PFSK-1 (cell line): ENCODE measurements around the gene SPRY1.

Experiments
- FOXP2 ChIP-seq: optimal IDR thresholded peaks from 2 replicates; pipeline ENCODE3; 2011; ENCODE audit warnings: borderline replicate concordance, control low read depth, inconsistent platforms; ENCODE audit not compliant: insufficient read depth; ENCODE audit errors: extremely low read length, extremely low read depth
- POLR2AphosphoS5 ChIP-seq: IDR thresholded peaks from 2 replicates; pipeline ENCODE4 v1.6.1; 2012; ENCODE audit warnings: low read depth, mild to moderate bottlenecking, control low read depth, low read length, moderate library complexity
- SIN3A ChIP-seq: IDR thresholded peaks from 2 replicates; pipeline ENCODE4 v1.6.1; 2012; ENCODE audit warnings: mild to moderate bottlenecking, low read length, moderate library complexity, borderline replicate concordance; ENCODE audit not compliant: insufficient read depth
- TAF1 ChIP-seq: IDR thresholded peaks from 2 replicates; pipeline ENCODE4 v1.6.1; 2012; ENCODE audit warnings: low read length, control low read depth, borderline replicate concordance; ENCODE audit not compliant: insufficient read depth
- TF ChIP-seq, protein P1 (sequence below), 2 experiments: IDR thresholded peaks; 2 replicates each; pipeline versions ENCODE4 v1.6.1 to v1.8.0; 2011 to 2012; ENCODE audit warnings: low read depth in 2 of 2, low read length in 2 of 2, control low read depth in 1 of 2, inconsistent platforms in 1 of 2, mild to moderate bottlenecking in 1 of 2, moderate library complexity in 1 of 2; ENCODE audit not compliant: insufficient read depth in 1 of 2

SPRY1 gene

GRCh38 chr4:123419885-123420755 is 23.5 kb downstream of the SPRY1 start:
- TF ChIP-seq, protein P1, sequence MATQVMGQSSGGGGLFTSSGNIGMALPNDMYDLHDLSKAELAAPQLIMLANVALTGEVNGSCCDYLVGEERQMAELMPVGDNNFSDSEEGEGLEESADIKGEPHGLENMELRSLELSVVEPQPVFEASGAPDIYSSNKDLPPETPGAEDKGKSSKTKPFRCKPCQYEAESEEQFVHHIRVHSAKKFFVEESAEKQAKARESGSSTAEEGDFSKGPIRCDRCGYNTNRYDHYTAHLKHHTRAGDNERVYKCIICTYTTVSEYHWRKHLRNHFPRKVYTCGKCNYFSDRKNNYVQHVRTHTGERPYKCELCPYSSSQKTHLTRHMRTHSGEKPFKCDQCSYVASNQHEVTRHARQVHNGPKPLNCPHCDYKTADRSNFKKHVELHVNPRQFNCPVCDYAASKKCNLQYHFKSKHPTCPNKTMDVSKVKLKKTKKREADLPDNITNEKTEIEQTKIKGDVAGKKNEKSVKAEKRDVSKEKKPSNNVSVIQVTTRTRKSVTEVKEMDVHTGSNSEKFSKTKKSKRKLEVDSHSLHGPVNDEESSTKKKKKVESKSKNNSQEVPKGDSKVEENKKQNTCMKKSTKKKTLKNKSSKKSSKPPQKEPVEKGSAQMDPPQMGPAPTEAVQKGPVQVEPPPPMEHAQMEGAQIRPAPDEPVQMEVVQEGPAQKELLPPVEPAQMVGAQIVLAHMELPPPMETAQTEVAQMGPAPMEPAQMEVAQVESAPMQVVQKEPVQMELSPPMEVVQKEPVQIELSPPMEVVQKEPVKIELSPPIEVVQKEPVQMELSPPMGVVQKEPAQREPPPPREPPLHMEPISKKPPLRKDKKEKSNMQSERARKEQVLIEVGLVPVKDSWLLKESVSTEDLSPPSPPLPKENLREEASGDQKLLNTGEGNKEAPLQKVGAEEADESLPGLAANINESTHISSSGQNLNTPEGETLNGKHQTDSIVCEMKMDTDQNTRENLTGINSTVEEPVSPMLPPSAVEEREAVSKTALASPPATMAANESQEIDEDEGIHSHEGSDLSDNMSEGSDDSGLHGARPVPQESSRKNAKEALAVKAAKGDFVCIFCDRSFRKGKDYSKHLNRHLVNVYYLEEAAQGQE (IDR thresholded peaks at IDR 0.05; ENCODE audit: insufficient read depth in 1 of 2, low read depth in 2 of 2, low read length in 2 of 2) = no peak
- TF ChIP-seq FOXP2 (no peak), SIN3A (no peak), TAF1 (no peak)

DNA sequence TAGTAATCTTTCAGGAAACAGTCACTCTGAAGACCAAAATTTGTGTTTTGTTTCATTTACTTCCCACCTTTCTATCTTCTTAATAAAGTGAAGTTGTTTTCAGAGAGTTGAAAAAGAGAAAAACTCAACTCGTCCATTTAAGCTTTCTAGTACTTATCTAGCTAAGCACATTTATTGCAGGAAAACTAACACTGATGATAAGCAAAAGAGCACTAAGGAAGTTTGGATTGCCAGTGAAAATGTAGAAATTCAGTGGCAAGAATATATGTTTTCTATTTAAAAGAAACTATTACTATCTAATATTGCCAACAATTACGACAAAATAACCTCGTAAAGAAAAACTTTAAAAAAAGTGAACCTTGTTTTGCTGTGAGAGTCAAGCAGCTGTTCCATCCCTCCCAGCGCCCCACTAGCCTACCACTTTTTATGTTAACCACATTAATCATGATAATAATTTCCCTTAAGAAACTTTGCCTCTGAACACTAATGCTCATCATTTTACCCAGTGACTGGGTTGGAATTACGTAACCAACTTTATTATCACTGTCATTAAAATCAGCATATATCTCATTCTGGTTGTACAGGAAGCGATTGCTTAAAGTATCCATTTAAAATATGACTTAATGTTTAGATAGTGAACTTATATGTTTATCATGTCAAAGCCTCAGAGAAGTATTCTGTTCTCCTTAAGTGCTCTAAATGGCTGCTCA is 24.8 kb downstream of the SPRY1 start:
- TF ChIP-seq FOXP2 (no peak), TAF1 (no peak), SIN3A (no peak), POLR2AphosphoS5 (no peak)
- TF ChIP-seq, protein P1 (IDR thresholded peaks at IDR 0.05; ENCODE audit: insufficient read depth in 1 of 2, low read depth in 2 of 2, low read length in 2 of 2) = no peak

DNA sequence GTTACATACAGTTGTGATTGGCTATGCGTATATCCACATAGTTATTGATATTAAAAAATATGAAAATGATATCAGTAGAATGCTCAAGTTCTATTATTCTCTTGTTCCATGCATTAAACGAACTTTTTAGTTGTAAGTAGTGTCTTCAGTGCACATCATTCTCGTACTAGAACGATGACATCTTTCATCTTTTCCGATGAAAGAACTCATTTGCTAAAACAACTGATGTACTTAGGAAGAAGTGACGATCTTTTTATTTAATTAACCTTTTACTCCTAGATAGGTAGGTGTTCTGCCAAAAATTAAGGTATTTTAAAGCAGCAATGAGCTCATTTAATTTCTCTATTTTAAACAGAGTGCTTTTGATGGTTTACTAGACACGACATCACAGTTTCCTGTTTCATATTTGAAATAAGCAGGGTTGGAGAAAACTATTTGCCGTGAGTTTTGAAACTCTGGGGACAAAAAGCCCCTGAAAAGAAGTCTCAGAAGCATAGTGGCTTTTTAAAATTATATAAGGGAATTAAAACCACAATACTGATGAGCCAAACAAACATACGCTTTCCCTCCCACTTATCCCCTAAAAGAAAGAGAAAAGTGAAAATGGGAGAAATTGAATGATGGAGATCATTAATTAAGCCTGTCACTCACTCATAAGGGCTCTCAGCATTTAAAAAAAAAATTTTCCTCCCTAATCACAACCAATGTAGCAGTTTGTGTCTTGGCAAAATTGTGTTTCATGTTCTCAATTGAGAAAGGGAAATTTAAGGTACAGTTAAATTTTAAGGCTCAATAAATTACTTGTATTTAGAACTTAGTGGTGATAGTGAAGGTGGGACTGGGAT is 25.6 kb downstream of the SPRY1 start:
- TF ChIP-seq POLR2AphosphoS5 (no peak), FOXP2 (no peak), TAF1 (no peak), SIN3A (no peak)
- TF ChIP-seq, protein P1 (IDR thresholded peaks at IDR 0.05; ENCODE audit: insufficient read depth in 1 of 2, low read depth in 2 of 2, low read length in 2 of 2) = no peak

DNA sequence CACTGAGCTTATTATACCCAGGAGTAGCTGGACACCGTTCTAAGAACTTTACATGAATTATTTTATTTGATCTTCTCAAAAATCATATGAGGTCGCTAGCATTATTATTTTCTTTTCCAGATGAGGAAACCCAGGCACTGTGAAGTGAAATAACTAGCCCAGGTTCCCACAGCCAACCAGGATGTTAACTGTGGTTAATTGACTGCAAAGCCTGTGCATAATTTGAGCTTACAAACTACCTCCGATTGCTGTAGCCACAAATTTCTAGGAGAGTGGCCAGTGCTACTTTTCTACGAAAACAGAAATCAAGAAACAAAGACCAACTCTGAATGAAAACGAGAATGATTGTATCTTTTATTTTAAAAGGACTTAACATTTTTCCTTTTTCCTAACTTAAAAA is 27.2 kb downstream of the SPRY1 start:
- TF ChIP-seq, protein P1 (IDR thresholded peaks at IDR 0.05; ENCODE audit: insufficient read depth in 1 of 2, low read depth in 2 of 2, low read length in 2 of 2) = no peak
- TF ChIP-seq FOXP2 = no peak
- TF ChIP-seq POLR2AphosphoS5 = no peak
- no peak for TF ChIP-seq TAF1
- TF ChIP-seq SIN3A = no peak
